GM13977 (cell line): ENCODE measurements around the gene MFSD8.

Experiments used
- DNase-seq: peaks from one replicate; pipeline ENCODE4 v3.0.0; 2012; ENCODE audit warnings: low spot score
- CTCF ChIP-seq: IDR thresholded peaks from 2 replicates; pipeline ENCODE4 v1.5.1; 2012; ENCODE audit warnings: mild to moderate bottlenecking, control low read depth; ENCODE audit not compliant: insufficient read depth; ENCODE audit errors: extremely low read depth, missing control alignments
- in situ Hi-C: fragments of 300-500 bp; cut with MboI; formaldehyde crosslinking; loops from one replicate; pipeline ENCODE4 v1.12.0; 2022; ENCODE audit warnings: low sequenced_read_pairs, low pct_unique_long_range_greater_than_20kb, mixed read lengths, inconsistent platforms; ENCODE audit not compliant: unreplicated experiment

MFSD8 gene

GRCh38 chr4:127881563-127881864 lies 83.5 kb downstream of the MFSD8 start:
- peak; percentile 32 for TF ChIP-seq CTCF
- no peak for DNase-seq
- in situ Hi-C loops, result no loop called here

GRCh38 chr4:127880763-127881562 lies 84.0 kb downstream of the MFSD8 start, which contains the start of gene PLK4:
PLK4 (plus strand) TSS chr4:127880893; CDS start chr4:127881135, 242 bp downstream.
- in situ Hi-C loops, result no loop called here
- no peak for TF ChIP-seq CTCF
- DNase-seq, result peak; percentile 93

- TF ChIP-seq CTCF, result no peak
- in situ Hi-C loops, result no loop called here
- no peak for DNase-seq
These were observed 89.2 kb downstream of the MFSD8 start for GRCh38 chr4:127875791-127876190.

- no peak for DNase-seq
- TF ChIP-seq CTCF, result no peak
- in situ Hi-C loops, result no loop called here
These were observed 94.3 kb downstream of the MFSD8 start for GRCh38 chr4:127870688-127871087.

GRCh38 chr4:127870281-127870680 lies 94.7 kb downstream of the MFSD8 start:
- in situ Hi-C loops, result no loop called here
- TF ChIP-seq CTCF, result no peak
- no peak for DNase-seq

GRCh38 chr4:127868196-127868595 lies 96.8 kb downstream of the MFSD8 start:
- DNase-seq, result no peak
- in situ Hi-C loops, result no loop called here
- no peak for TF ChIP-seq CTCF
